Lower leg skin (tissue), 3 donors: Measurements from ENCODE around the gene APBA2.

Source experiments
- CTCF ChIP-seq, 3 donors: fragments of 450-650 bp; IDR thresholded peaks; one replicate each; pipeline ENCODE4 v1.5.1; 2016; ENCODE audit warnings: antibody characterized with exemption in 3 of 3, mild to moderate bottlenecking in 3 of 3, moderate library complexity in 2 of 3
- POLR2A ChIP-seq, 2 donors: fragments of 450-650 bp; IDR thresholded peaks; one replicate each; pipeline ENCODE4 v1.6.1; 2016 to 2017; ENCODE audit warnings: antibody characterized with exemption in 2 of 2, mild to moderate bottlenecking in 1 of 2, moderate library complexity in 1 of 2

GRCh38 chr15:28887339-28888174, 1.8 kb downstream of the APBA2 start:
- TF ChIP-seq POLR2A (IDR thresholded peaks at IDR 0.05) (no peak), CTCF (IDR thresholded peaks at IDR 0.05) (no peak)
